OCI-LY1 (cell line): ENCODE results near the gene SMYD3.

Experiments
- H2AFZ ChIP-seq: fragments of 200-600 bp; sonication (generic), shearing (Covaris generic); 2 replicates; pipeline ENCODE4 v1.6.0; 2014; ENCODE audit warnings: antibody characterized with exemption, mild to moderate bottlenecking, low read length
- H3F3A ChIP-seq: fragments of 200-600 bp; sonication (generic), shearing (Covaris generic); 2 replicates; pipeline ENCODE4 v1.6.0; 2014; ENCODE audit warnings: mild to moderate bottlenecking, antibody characterized with exemption, low read length, moderate library complexity; ENCODE audit not compliant: insufficient read depth
- H3K27ac ChIP-seq: fragments of 200-600 bp; sonication (generic); 2 replicates; pipeline ENCODE4 v1.5.1; 2014; ENCODE audit warnings: low read length, mixed run types, mild to moderate bottlenecking, low read depth; ENCODE audit not compliant: poor library complexity, severe bottlenecking
- H3K27me3 ChIP-seq: fragments of 200-600 bp; sonication (generic); 2 replicates; pipeline ENCODE4 v1.6.0; 2014; ENCODE audit warnings: antibody characterized with exemption, mild to moderate bottlenecking, low read length, moderate library complexity; ENCODE audit not compliant: insufficient read depth
- H3K36me3 ChIP-seq: fragments of 200-600 bp; sonication (generic); 2 replicates; pipeline ENCODE4 v1.6.1; 2014; ENCODE audit warnings: mild to moderate bottlenecking, antibody characterized with exemption, low read length, moderate library complexity, mixed read lengths; ENCODE audit not compliant: insufficient read depth
- H3K4me1 ChIP-seq: fragments of 200-600 bp; sonication (generic); 2 replicates; pipeline ENCODE4 v1.5.1; 2014; ENCODE audit warnings: mild to moderate bottlenecking, low read length, moderate library complexity; ENCODE audit not compliant: insufficient read depth, severe bottlenecking
- H3K4me2 ChIP-seq: fragments of 200-600 bp; sonication (generic), shearing (Covaris generic); 2 replicates; pipeline ENCODE4 v1.6.1; 2014; ENCODE audit warnings: low read length
- H3K4me3 ChIP-seq: fragments of 200-600 bp; sonication (generic); 2 replicates; pipeline ENCODE4 v1.5.1; 2014; ENCODE audit warnings: low read length, low read depth, mild to moderate bottlenecking, mixed read lengths; ENCODE audit not compliant: poor library complexity, severe bottlenecking
- H3K79me2 ChIP-seq: fragments of 200-600 bp; shearing (Covaris generic); 2 replicates; pipeline ENCODE4 v1.6.1; 2016; ENCODE audit warnings: mixed run types, low read length, mixed read lengths; ENCODE audit not compliant: insufficient read depth
- H3K9ac ChIP-seq: fragments of 200-600 bp; sonication (generic), shearing (Covaris generic); 2 replicates; pipeline ENCODE4 v1.6.1; 2014; ENCODE audit warnings: mild to moderate bottlenecking, low read length, mixed read lengths
- H3K9me2 ChIP-seq: fragments of 200-600 bp; sonication (generic), shearing (Covaris generic); 2 replicates; pipeline ENCODE4 v1.6.1; 2014; ENCODE audit warnings: low read depth, mild to moderate bottlenecking, low read length, mixed read lengths
- H3K9me3 ChIP-seq: fragments of 200-600 bp; shearing (Covaris generic); 2 replicates; pipeline ENCODE4 v1.6.1; 2014; ENCODE audit warnings: low read length, mixed read lengths
- H4K20me1 ChIP-seq: fragments of 200-600 bp; sonication (generic), shearing (Covaris generic); 2 replicates; pipeline ENCODE4 v1.6.0; 2016; ENCODE audit warnings: mild to moderate bottlenecking, low read length; ENCODE audit not compliant: insufficient read depth
- EZH2 ChIP-seq: fragments of 200-600 bp; sonication (generic), shearing (Covaris generic); IDR thresholded peaks from 2 replicates; pipeline ENCODE4 v1.8.0; 2017; ENCODE audit warnings: borderline replicate concordance, mixed run types, mild to moderate bottlenecking, antibody characterized with exemption, low read length, moderate library complexity, mixed read lengths
- TF ChIP-seq, protein P1 (sequence below): fragments of 200-600 bp; sonication (generic), shearing (Covaris generic); IDR thresholded peaks from 2 replicates; pipeline ENCODE4 v1.5.1; 2017; ENCODE audit warnings: mild to moderate bottlenecking, antibody characterized with exemption, low read length, moderate library complexity, mixed read lengths

Gene SMYD3

DNA sequence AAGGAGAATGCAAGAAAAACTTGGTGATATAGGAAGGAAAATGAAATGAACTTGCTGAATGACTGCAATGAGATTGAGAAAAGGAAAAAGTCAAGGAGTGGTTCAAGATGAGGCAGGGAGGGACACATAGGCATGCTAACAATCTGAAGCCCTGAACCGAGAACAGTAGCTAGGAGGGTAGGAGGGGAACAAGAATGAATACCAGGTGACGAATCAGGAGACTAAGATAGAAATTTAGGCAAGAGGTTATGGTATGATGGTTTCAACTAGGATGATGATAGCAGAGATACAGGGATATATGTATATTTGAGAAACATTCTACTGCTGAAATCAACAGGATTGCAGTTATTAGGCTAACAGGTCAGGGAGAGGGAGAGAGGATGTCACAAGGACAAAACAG lies 44.1 kb downstream of the SMYD3 start:
- Histone ChIP-seq H3K9me3 (no peaks in the 10 kb centered on the region), H3K79me2 (peaks cover 5% of the 10 kb centered on the region; the same call in 1 of the 2 replicates), H3K27me3 (no peaks in the 10 kb centered on the region), H3K9ac (no peak overlapping the region), H3K9me2 (no peaks in the 10 kb centered on the region), H3K4me2 (no peak overlapping the region), H3F3A (no peaks in the 10 kb centered on the region), H3K4me1 (no peaks in the 10 kb centered on the region), H2AFZ (no peak overlapping the region), H4K20me1 (no peaks in the 10 kb centered on the region), H3K27ac (no peak overlapping the region), H3K36me3 (no peaks in the 10 kb centered on the region), H3K4me3 (no peak overlapping the region)
- TF ChIP-seq, protein P1, sequence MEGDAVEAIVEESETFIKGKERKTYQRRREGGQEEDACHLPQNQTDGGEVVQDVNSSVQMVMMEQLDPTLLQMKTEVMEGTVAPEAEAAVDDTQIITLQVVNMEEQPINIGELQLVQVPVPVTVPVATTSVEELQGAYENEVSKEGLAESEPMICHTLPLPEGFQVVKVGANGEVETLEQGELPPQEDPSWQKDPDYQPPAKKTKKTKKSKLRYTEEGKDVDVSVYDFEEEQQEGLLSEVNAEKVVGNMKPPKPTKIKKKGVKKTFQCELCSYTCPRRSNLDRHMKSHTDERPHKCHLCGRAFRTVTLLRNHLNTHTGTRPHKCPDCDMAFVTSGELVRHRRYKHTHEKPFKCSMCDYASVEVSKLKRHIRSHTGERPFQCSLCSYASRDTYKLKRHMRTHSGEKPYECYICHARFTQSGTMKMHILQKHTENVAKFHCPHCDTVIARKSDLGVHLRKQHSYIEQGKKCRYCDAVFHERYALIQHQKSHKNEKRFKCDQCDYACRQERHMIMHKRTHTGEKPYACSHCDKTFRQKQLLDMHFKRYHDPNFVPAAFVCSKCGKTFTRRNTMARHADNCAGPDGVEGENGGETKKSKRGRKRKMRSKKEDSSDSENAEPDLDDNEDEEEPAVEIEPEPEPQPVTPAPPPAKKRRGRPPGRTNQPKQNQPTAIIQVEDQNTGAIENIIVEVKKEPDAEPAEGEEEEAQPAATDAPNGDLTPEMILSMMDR: no peak
- TF ChIP-seq EZH2: no peak

DNA sequence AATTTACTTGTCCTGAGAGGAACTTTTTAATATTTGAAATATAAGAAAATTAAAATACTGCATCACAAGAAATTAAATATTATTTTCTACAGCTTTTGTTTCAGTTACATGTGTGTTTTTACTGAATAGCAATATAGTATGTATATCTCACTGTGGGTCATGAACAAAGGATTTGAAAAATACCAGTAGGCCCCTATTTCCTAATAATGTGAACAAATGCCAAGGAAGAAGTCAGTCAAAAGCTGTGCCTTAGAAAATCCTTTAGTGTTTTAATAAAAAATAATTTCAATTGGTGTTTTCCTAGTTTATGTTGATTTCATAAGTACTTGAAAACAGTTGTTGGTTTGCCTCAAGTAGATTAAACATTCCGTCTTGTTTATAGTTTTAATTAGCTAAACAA lies 46.7 kb downstream of the SMYD3 start:
- Histone ChIP-seq H3K36me3 (no peaks in the 10 kb centered on the region), H3K9me2 (no peaks in the 10 kb centered on the region), H3K9me3 (no peaks in the 10 kb centered on the region), H3K4me1 (no peaks in the 10 kb centered on the region), H3K27me3 (no peaks in the 10 kb centered on the region), H3K79me2 (peaks cover 5% of the 10 kb centered on the region; the same call in 1 of the 2 replicates), H3F3A (no peaks in the 10 kb centered on the region), H3K4me2 (no peak overlapping the region), H2AFZ (no peak overlapping the region), H3K4me3 (no peak overlapping the region), H3K9ac (no peak overlapping the region), H4K20me1 (no peaks in the 10 kb centered on the region), H3K27ac (no peak overlapping the region)
- no peak for TF ChIP-seq EZH2
- TF ChIP-seq, protein P1: no peak

DNA sequence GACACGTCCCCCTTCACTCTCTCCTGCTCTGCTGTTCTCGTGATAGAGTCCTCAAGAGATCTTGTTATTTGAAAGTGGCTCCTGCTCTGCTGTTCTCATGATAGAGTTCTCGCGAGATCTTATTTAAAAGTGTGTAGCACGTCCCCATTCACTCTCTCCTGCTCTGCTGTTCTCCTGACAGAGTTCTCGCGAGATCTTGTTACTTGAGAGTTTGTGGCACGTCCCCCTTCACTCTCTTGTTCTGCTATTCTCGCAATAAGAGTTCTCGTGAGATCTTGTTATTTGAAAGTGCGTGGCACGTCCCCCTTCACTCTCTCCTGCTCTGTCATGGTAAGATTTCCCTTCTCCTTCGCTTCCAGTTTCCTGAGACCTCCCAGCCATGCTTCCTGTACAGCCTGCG lies 47.9 kb downstream of the SMYD3 start:
- no peaks in the 10 kb centered on the region for H3K4me1 ChIP-seq
- H3K27ac ChIP-seq: no peak overlapping the region
- no peak for TF ChIP-seq EZH2
- TF ChIP-seq, protein P1: no peak
- H3K9me3 ChIP-seq: no peaks in the 10 kb centered on the region
- H3K4me2 ChIP-seq: no peak overlapping the region
- H2AFZ ChIP-seq: no peak overlapping the region
- H3K27me3 ChIP-seq: no peaks in the 10 kb centered on the region
- H3K9me2 ChIP-seq: no peaks in the 10 kb centered on the region
- no peaks in the 10 kb centered on the region for H4K20me1 ChIP-seq
- H3K79me2 ChIP-seq: peaks cover 15% of the 10 kb centered on the region
- H3K4me3 ChIP-seq: no peak overlapping the region
- H3F3A ChIP-seq: no peaks in the 10 kb centered on the region
- no peak overlapping the region for H3K9ac ChIP-seq
- no peaks in the 10 kb centered on the region for H3K36me3 ChIP-seq
